HCT116 (cell line): ENCODE data around the gene TAF3. TPM values are rescaled to one million over a fixed set of nuclear protein-coding genes. Genes with fewer than 3 reads are reported as not detected.

ENCODE experiments used
- ATAC-seq: fragments of 200-7000 bp; cut with Tn5 transposase; 2 replicates; pipeline ENCODE4 v1.9.1; 2020; ENCODE audit warnings: mild to moderate bottlenecking, moderate library complexity
- BruUV-seq: library from RNA; stranded (reverse); fragments of 400-500 nt; replicated peaks from 2 replicates; lab custom pipeline; 2021; lab: Mats Ljungman, UMichigan
- CTCF ChIA-PET: fragments of 300-600 bp; sonication (Branson Sonifier 250); formaldehyde crosslinking; loops from one replicate; lab custom pipeline; 2021; ENCODE audit warnings: antibody characterized with exemption; lab: Charles Lee
- POLR2A ChIA-PET: fragments of 300-600, 350-600 bp; sonication (Branson Sonifier 250); formaldehyde crosslinking; loops from one replicate; lab custom pipeline; 2021; ENCODE audit warnings: antibody characterized with exemption; lab: Charles Lee
- RAD21 ChIA-PET, 2 experiments: fragments of 300-600 bp; sonication (Branson Sonifier 250); formaldehyde crosslinking; loops; one replicate each; lab custom pipeline; 2023; ENCODE audit warnings: low total read pairs in 2 of 2; ENCODE audit not compliant: uncharacterized antibody in 2 of 2, unreplicated experiment in 2 of 2, low non-redundant PET in 1 of 2; lab: Charles Lee
- DNase-seq: peaks from one replicate; pipeline ENCODE4 v3.0.0-alpha.2; 2010; ENCODE audit warnings: low read depth, low spot score
- H2AFZ ChIP-seq: fragments of 200-600 bp; shearing (Covaris generic), sonication (generic); 2 replicates; pipeline ENCODE4 v1.6.1; 2017; ENCODE audit warnings: low read depth, mixed run types, mixed read lengths, antibody characterized with exemption, low read length; ENCODE audit not compliant: poor library complexity, severe bottlenecking
- H3K27ac ChIP-seq: 2 replicates; pipeline ENCODE4 v1.5.1; 2012; ENCODE audit warnings: low read depth, low read length
- H3K27me3 ChIP-seq: fragments of 200-600 bp; sonication (generic); 2 replicates; pipeline ENCODE4 v1.6.1; 2016; ENCODE audit warnings: mixed run types, low read length, mixed read lengths; ENCODE audit not compliant: insufficient read depth
- H3K36me3 ChIP-seq, 2 experiments: fragments of 200-500 bp in 1 of 2; fragments of 200-600 bp in 1 of 2; sonication (Bioruptor generic) in 1 of 2; sonication (generic) in 1 of 2; 2 replicates each; pipeline versions ENCODE4 v1.5.1 to v1.6.1; 2014 to 2016; ENCODE audit warnings: low read length in 2 of 2, inconsistent platforms in 1 of 2, mixed read lengths in 1 of 2, mixed run types in 1 of 2; ENCODE audit not compliant: insufficient read depth in 2 of 2, control insufficient read depth in 1 of 2
- H3K4me1 ChIP-seq, 2 experiments: fragments of 200-600 bp in 1 of 2; sonication (generic) in 1 of 2; 2 replicates each; pipeline versions ENCODE4 v1.5.1 to v1.6.1; 2012 to 2017; ENCODE audit warnings: low read length in 2 of 2, inconsistent platforms in 1 of 2, mild to moderate bottlenecking in 1 of 2, mixed read lengths in 1 of 2, mixed run types in 1 of 2, moderate library complexity in 1 of 2; ENCODE audit not compliant: insufficient read depth in 2 of 2, control insufficient read depth in 1 of 2
- H3K4me2 ChIP-seq: fragments of 200-600 bp; sonication (generic); 2 replicates; pipeline ENCODE4 v1.6.1; 2017; ENCODE audit warnings: mixed run types, low read length, mixed read lengths
- H3K4me3 ChIP-seq, 2 experiments: fragments of 200-600 bp in 1 of 2; sonication (generic) in 1 of 2; replicated peaks in 1 of 2; 2 replicates each; pipeline ENCODE4 v1.5.1; 2011 to 2016; ENCODE audit warnings: low read length in 2 of 2, control low read depth in 1 of 2, low read depth in 1 of 2, mild to moderate bottlenecking in 1 of 2, mixed read lengths in 1 of 2, mixed run types in 1 of 2
- H3K79me2 ChIP-seq: fragments of 200-600 bp; sonication (generic); 2 replicates; pipeline ENCODE4 v1.6.1; 2017; ENCODE audit warnings: mild to moderate bottlenecking, mixed run types, low read length, moderate library complexity, mixed read lengths; ENCODE audit not compliant: insufficient read depth
- H3K9ac ChIP-seq: fragments of 200-600 bp; sonication (generic); 2 replicates; pipeline ENCODE4 v1.6.1; 2016; ENCODE audit warnings: low read length, mixed read lengths
- H3K9me2 ChIP-seq: fragments of 200-600 bp; sonication (generic), shearing (Covaris generic); 2 replicates; pipeline ENCODE4 v1.6.1; 2017; ENCODE audit warnings: mixed run types, mild to moderate bottlenecking, moderate library complexity; ENCODE audit not compliant: insufficient read depth
- H3K9me3 ChIP-seq, 2 experiments: fragments of 200-500 bp in 1 of 2; fragments of 200-600 bp in 1 of 2; sonication (Bioruptor generic) in 1 of 2; sonication (generic) in 1 of 2; 2 replicates each; pipeline ENCODE4 v1.6.1; 2014 to 2017; ENCODE audit warnings: low read length in 2 of 2, mixed read lengths in 2 of 2, inconsistent platforms in 1 of 2, low read depth in 1 of 2, mild to moderate bottlenecking in 1 of 2, mixed run types in 1 of 2, moderate library complexity in 1 of 2; ENCODE audit not compliant: control insufficient read depth in 1 of 2, insufficient read depth in 1 of 2
- H4K20me1 ChIP-seq: fragments of 200-600 bp; sonication (generic), shearing (Covaris generic); 2 replicates; pipeline ENCODE4 v1.6.1; 2017; ENCODE audit warnings: mixed run types, mild to moderate bottlenecking, moderate library complexity; ENCODE audit not compliant: insufficient read depth
- ATF3 ChIP-seq: IDR thresholded peaks from 2 replicates; pipeline ENCODE4 v1.6.1; 2012
- CBX3 ChIP-seq: IDR thresholded peaks from 2 replicates; pipeline ENCODE4 v1.6.1; 2012; ENCODE audit warnings: low read depth
- CEBPB ChIP-seq: IDR thresholded peaks from 2 replicates; pipeline ENCODE4 v1.6.1; 2012; ENCODE audit warnings: low read depth
- CTCF ChIP-seq, 3 experiments: fragments of 200-600 bp in 1 of 3; sonication (generic) in 1 of 3; IDR thresholded peaks in 2 of 3; conservative IDR thresholded peaks in 1 of 3; 2 replicates each; pipeline ENCODE4 v1.5.1; 2012 to 2017; ENCODE audit warnings: low read depth in 2 of 3, low read length in 2 of 3, antibody characterized with exemption in 1 of 3, borderline replicate concordance in 1 of 3, control low read depth in 1 of 3, mild to moderate bottlenecking in 1 of 3, mixed read lengths in 1 of 3, mixed run types in 1 of 3, moderate library complexity in 1 of 3; ENCODE audit not compliant: insufficient read depth in 1 of 3
- EGR1 ChIP-seq: IDR thresholded peaks from 2 replicates; pipeline ENCODE4 v1.6.1; 2012; ENCODE audit warnings: low read depth
- ELF1 ChIP-seq: IDR thresholded peaks from 2 replicates; pipeline ENCODE4 v1.6.1; 2012; ENCODE audit warnings: low read depth, borderline replicate concordance
- EZH2 ChIP-seq: fragments of 200-600 bp; sonication (generic); IDR thresholded peaks from 2 replicates; pipeline ENCODE4 v1.6.1; 2017; ENCODE audit warnings: antibody characterized with exemption, mixed run types
- EZH2phosphoT487 ChIP-seq: fragments of 200-600 bp; IDR thresholded peaks from 2 replicates; pipeline ENCODE4 v1.6.1; 2018; ENCODE audit warnings: antibody characterized with exemption, borderline replicate concordance
- FOSL1 ChIP-seq: IDR thresholded peaks from 2 replicates; pipeline ENCODE4 v1.6.1; 2012; ENCODE audit warnings: low read depth
- JUND ChIP-seq: IDR thresholded peaks from 2 replicates; pipeline ENCODE4 v1.6.1; 2012
- MAX ChIP-seq: IDR thresholded peaks from 2 replicates; pipeline ENCODE4 v1.6.1; 2012
- POLR2A ChIP-seq: IDR thresholded peaks from 2 replicates; pipeline ENCODE4 v1.7.0; 2011; ENCODE audit warnings: borderline replicate concordance; ENCODE audit not compliant: insufficient read depth, insufficient read length; ENCODE audit errors: extremely low read depth
- POLR2AphosphoS5 ChIP-seq: IDR thresholded peaks from 2 replicates; pipeline ENCODE4 v1.6.1; 2011; ENCODE audit warnings: mild to moderate bottlenecking, low read depth, low read length, moderate library complexity
- RAD21 ChIP-seq: IDR thresholded peaks from 2 replicates; pipeline ENCODE4 v1.6.1; 2012; ENCODE audit warnings: low read depth, mild to moderate bottlenecking
- REST ChIP-seq: IDR thresholded peaks from 2 replicates; pipeline ENCODE4 v1.6.1; 2012; ENCODE audit warnings: low read depth
- SP1 ChIP-seq: IDR thresholded peaks from 2 replicates; pipeline ENCODE4 v1.6.1; 2012; ENCODE audit warnings: low read depth
- SRF ChIP-seq: IDR thresholded peaks from 2 replicates; pipeline ENCODE4 v1.6.1; 2012; ENCODE audit warnings: low read depth
- ZBTB33 ChIP-seq: IDR thresholded peaks from 2 replicates; pipeline ENCODE4 v1.6.1; 2011; ENCODE audit warnings: mild to moderate bottlenecking, low read length, moderate library complexity; ENCODE audit not compliant: insufficient replicate concordance; ENCODE audit errors: extremely low read depth
- ZFX ChIP-seq: fragments of 450-650 bp; IDR thresholded peaks from 2 replicates; pipeline ENCODE4 v1.6.1; 2017
- intact Hi-C: fragments of 100-400 bp; cut with micrococcal nuclease; formaldehyde crosslinking; loops from 2 replicates; pipeline ENCODE4 v1.10.0; 2022
- total RNA-seq: library from RNA; stranded (reverse); gene quantifications from one replicate; pipeline ENCODE4 v1.2.1, GENCODE V29; 2021; ENCODE audit not compliant: unreplicated experiment

TAF3 gene
- total RNA-seq, 1 experiment from 2014 or later: 8.0 TPM

- no peak for TF ChIP-seq POLR2A
- no peak for TF ChIP-seq SRF
- no peak for TF ChIP-seq CBX3
- TF ChIP-seq SP1: no peak
- no peak for TF ChIP-seq EZH2phosphoT487
- no peak for TF ChIP-seq POLR2AphosphoS5
- TF ChIP-seq MAX: no peak
- TF ChIP-seq CTCF (IDR thresholded peaks at IDR 0.05 in 2 of 3, conservative IDR thresholded peaks at IDR 0.05 in 1 of 3; ENCODE audit: borderline replicate concordance in 1 of 3, insufficient read depth in 1 of 3, low read depth in 2 of 3, low read length in 2 of 3): no peak
- TF ChIP-seq ATF3: no peak
- TF ChIP-seq EGR1: no peak
- no peak for TF ChIP-seq ELF1
- no peak for TF ChIP-seq FOSL1
- no peak for TF ChIP-seq JUND
- TF ChIP-seq ZFX: no peak
- no peak for TF ChIP-seq ZBTB33
- TF ChIP-seq CEBPB: no peak
- TF ChIP-seq REST: no peak
- TF ChIP-seq EZH2: no peak
- no peak for TF ChIP-seq RAD21
- DNase-seq (no peak), ATAC-seq (no peak)
- Histone ChIP-seq H3K4me2 (no peak overlapping the region), H3K4me3 (no peak overlapping the region), H3K4me1 (peaks cover 0 to 4% of the 10 kb centered on the region in 2 experiments; a peak in 1 of 4 replicates), H3K27me3 (no peaks in the 10 kb centered on the region), H3K9ac (no peak overlapping the region), H3K9me2 (no peaks in the 10 kb centered on the region), H4K20me1 (no peaks in the 10 kb centered on the region), H3K79me2 (no peaks in the 10 kb centered on the region), H2AFZ (no peak overlapping the region), H3K9me3 (no peaks in the 10 kb centered on the region), H3K36me3 (no peaks in the 10 kb centered on the region), H3K27ac (no peak overlapping the region)
- RAD21 ChIA-PET: no interaction called here
- BruUV-seq: no TSS peak
- intact Hi-C loops: no loop called here
- CTCF ChIA-PET: no interaction called here
- POLR2A ChIA-PET: no interaction called here
These were observed 141.8 kb downstream of the TAF3 start for GRCh38 chr10:7960108-7960507.
